Heart left ventricle (tissue), 13 donors: Measurements from ENCODE around the gene LRRC28.

Experiments
- CTCF ChIP-seq, 12 donors: fragments of 200-600 bp; sonication (generic) in 4 of 12; IDR thresholded peaks; one replicate each; pipeline versions ENCODE4 v1.5.0 to v1.8.0; 2018 to 2022; ENCODE audit warnings: antibody characterized with exemption in 12 of 12, mild to moderate bottlenecking in 5 of 12
- POLR2A ChIP-seq, 2 donors: fragments of 450-650 bp; IDR thresholded peaks; one replicate each; pipeline ENCODE4 v1.6.1; 2017; ENCODE audit warnings: antibody characterized with exemption in 2 of 2, mild to moderate bottlenecking in 2 of 2, moderate library complexity in 2 of 2
- donor health status: ischemic (EF 13 %, LVEDD 7.1; RV severe dilation, severe dysfunction).
- donor health status: DM: no; HTN: yes; CAD: no.
- donor health status: DM: no; HTN: no; CAD: no.
- donor health status: ischemic (EF 25% LVEDD 6.9; RV normal size, moderate dysfunction).
- donor health status: ischemic (EF 25% LVEDD 5.7; RV mildly dilated, moderate dysfunction).
- donor health status: ischemic (EF 35%, LVEDD 5.7; RV mildly dilated, moderate dysfunction).
- donor health status: nonischemic (EF 11% LVEDD 7.7; RV severe dilation, severe dysfunction).
- donor health status: DM: yes; HTN: yes; CAD: no.
- donor health status: PGD.
- donor health status: ischemic (EF 29% LVEDD 5.4; RV normal size, mild dysfunction).
- donor health status: nonischemic (EF 23%, LVEDD 6.1; RV moderate dilation, normal function).

GRCh38 chr15:99305761-99306505 is 54.7 kb downstream of the LRRC28 start:
- TF ChIP-seq POLR2A (IDR thresholded peaks at IDR 0.05) (no peak), CTCF (IDR thresholded peaks at IDR 0.05) (no peak)
